GM12878 (cell line): ENCODE data around the gene POLD1. TPM values are rescaled to one million over a fixed set of nuclear protein-coding genes. Genes with fewer than 3 reads are reported as not detected.

ENCODE experiments used
- ATAC-seq: fragments of 200-7000 bp; cut with Tn5 transposase; 3 replicates; pipeline ENCODE4 v1.9.1; 2020; ENCODE audit warnings: mild to moderate bottlenecking, moderate library complexity
- BruUV-seq: library from RNA; stranded (reverse); fragments of 400-500 nt; replicated peaks from 2 replicates; lab custom pipeline; 2021; lab: Mats Ljungman, UMichigan
- CTCF ChIA-PET: fragments of 300-600 bp; sonication (Branson Sonifier 250); formaldehyde crosslinking; extraction: SDS; loops from one replicate; lab custom pipeline; 2021; ENCODE audit warnings: inconsistent platforms; lab: Yijun Ruan, JAX
- POLR2A ChIA-PET: fragments of 350-600 bp; formaldehyde crosslinking; extraction: SDS; loops from one replicate; lab custom pipeline; 2021; ENCODE audit warnings: inconsistent platforms; lab: Charles Lee
- RAD21 ChIA-PET: fragments of 300-600 bp; sonication (Branson Sonifier 250); formaldehyde crosslinking; loops from one replicate; lab custom pipeline; 2023; ENCODE audit warnings: antibody characterized with exemption; ENCODE audit not compliant: unreplicated experiment; lab: Charles Lee
- SMC1A ChIA-PET: fragments of 300-600 bp; sonication (Branson Sonifier 250); formaldehyde crosslinking; loops from one replicate; lab custom pipeline; 2023; ENCODE audit not compliant: unreplicated experiment, uncharacterized antibody; lab: Charles Lee
- DNase-seq: peaks from one replicate; pipeline ENCODE4 v3.0.0-alpha.2; 2011; ENCODE audit warnings: low read depth, low spot score
- FAIRE-seq: peaks from 3 replicates; lab custom pipeline; 2011; peaks lifted over from hg19 to GRCh38; lab: Jason Lieb, UNC
- H2AFZ ChIP-seq: 2 replicates; pipeline ENCODE4 v1.6.0; 2011; ENCODE audit warnings: low read depth, low read length, control low read depth; ENCODE audit not compliant: control insufficient read depth
- H3K27ac ChIP-seq: 2 replicates; pipeline ENCODE4 v1.5.1; 2011; ENCODE audit warnings: control low read depth; ENCODE audit not compliant: control insufficient read depth, insufficient read depth
- H3K27me3 ChIP-seq, 2 experiments: replicated peaks in 1 of 2; 2 replicates each; pipeline versions ENCODE4 v1.6.0 to v1.6.1; 2011; ENCODE audit warnings: low read length in 1 of 2; ENCODE audit not compliant: control insufficient read depth in 2 of 2, insufficient read depth in 2 of 2
- H3K36me3 ChIP-seq, 2 experiments: 2 replicates each; pipeline ENCODE4 v1.5.1; 2011; ENCODE audit warnings: low read length in 1 of 2; ENCODE audit not compliant: control insufficient read depth in 2 of 2, insufficient read depth in 2 of 2
- H3K4me1 ChIP-seq: 2 replicates; pipeline ENCODE4 v1.6.1; 2011; ENCODE audit warnings: mild to moderate bottlenecking, low read length, moderate library complexity, mixed read lengths; ENCODE audit not compliant: control insufficient read depth, insufficient read depth
- H3K4me2 ChIP-seq: 2 replicates; pipeline ENCODE4 v1.6.0; 2011; ENCODE audit warnings: control low read depth; ENCODE audit not compliant: control insufficient read depth, insufficient read depth
- H3K4me3 ChIP-seq: fragments of 200-600 bp; sonication (generic); 2 replicates; pipeline ENCODE4 v1.5.1; 2016
- H3K79me2 ChIP-seq: 2 replicates; pipeline ENCODE4 v1.6.0; 2011; ENCODE audit warnings: low read length; ENCODE audit not compliant: control insufficient read depth, insufficient read depth
- H3K9ac ChIP-seq: 2 replicates; pipeline ENCODE4 v1.8.0; 2011; ENCODE audit warnings: low read length, control low read depth, mixed read lengths; ENCODE audit not compliant: control insufficient read depth, insufficient read depth
- H3K9me3 ChIP-seq: replicated peaks from 3 replicates; pipeline ENCODE4 v1.5.1; 2011; ENCODE audit warnings: mild to moderate bottlenecking, low read length; ENCODE audit not compliant: control insufficient read depth, insufficient read depth
- H4K20me1 ChIP-seq: 2 replicates; pipeline ENCODE4 v1.6.0; 2011; ENCODE audit not compliant: control insufficient read depth, insufficient read depth
- BCLAF1 ChIP-seq: fragments of 450-650 bp; IDR thresholded peaks from 2 replicates; pipeline ENCODE4 v1.6.1; 2017; ENCODE audit warnings: antibody characterized with exemption, mild to moderate bottlenecking, moderate library complexity
- NFYB ChIP-seq: IDR thresholded peaks from 2 replicates; pipeline ENCODE4 v1.6.1; 2011; ENCODE audit warnings: low read depth, mild to moderate bottlenecking, low read length, improper control_type of control experiment, moderate library complexity; ENCODE audit not compliant: insufficient read depth
- NKRF ChIP-seq: fragments of 450-650 bp; conservative IDR thresholded peaks from 2 replicates; pipeline ENCODE4 v1.6.1; 2017; ENCODE audit warnings: mild to moderate bottlenecking, moderate library complexity
- POLR2A ChIP-seq: IDR thresholded peaks from 2 replicates; pipeline ENCODE4 v1.6.1; 2011; ENCODE audit warnings: low read depth, mild to moderate bottlenecking, low read length
- RELB ChIP-seq: fragments of 450-650 bp; IDR thresholded peaks from 2 replicates; pipeline ENCODE4 v1.6.1; 2017; ENCODE audit warnings: low read depth, mild to moderate bottlenecking, moderate library complexity
- TAF1 ChIP-seq: IDR thresholded peaks from 2 replicates; pipeline ENCODE4 v1.6.1; 2011; ENCODE audit warnings: mild to moderate bottlenecking, low read depth, low read length, borderline replicate concordance
- ZBTB4 ChIP-seq: fragments of 450-650 bp; formaldehyde crosslinking; IDR thresholded peaks from 2 replicates; pipeline ENCODE4 v1.4.0; 2022; ENCODE audit warnings: mild to moderate bottlenecking, moderate library complexity
- ZNF24 ChIP-seq: fragments of 450-650 bp; IDR thresholded peaks from 2 replicates; pipeline ENCODE4 v1.6.1; 2017; ENCODE audit warnings: antibody characterized with exemption, mild to moderate bottlenecking
- WGBS: methylation state at CpG from one replicate; pipeline ENCODE4 v1.1.6; 2016; ENCODE audit warnings: low lambda C conversion rate; ENCODE audit not compliant: insufficient replicate concordance, insufficient coverage; ENCODE audit errors: missing lambda C conversion rate; 5-methylcytosine and 5-hydroxymethylcytosine counted together
- in situ Hi-C: fragments of 300-500 bp; cut with MboI; formaldehyde crosslinking; loops from 9 replicates; pipeline ENCODE4 v1.14.3; 2018; ENCODE audit warnings: mixed read lengths
- intact Hi-C: fragments of 100-400 bp; cut with micrococcal nuclease; formaldehyde crosslinking; loops from one replicate; pipeline ENCODE4 v1.14.2; 2022; ENCODE audit not compliant: unreplicated experiment
- polyA plus RNA-seq, 11 experiments: library from polyadenylated mRNA; depleted of rRNA in 4 of 11; unstranded in 6 of 11; stranded (reverse) in 5 of 11; fragments of >200 nt; fragmentation: Nextera tagmentation in 4 of 11; fragmentation: Illumina TruSeq in 1 of 11; extraction: Ambion mirVana in 4 of 11; extraction: Trizol in 1 of 11; gene quantifications; 1 replicate in 1 of 11; 2 replicates in 10 of 11; pipeline versions ENCODE4 v1.2.1 to v1.2.3, GENCODE V29; 2011 to 2016; ENCODE audit warnings: inconsistent platforms in 2 of 11, missing spikeins in 2 of 11, low read depth in 1 of 11
- total RNA-seq, 4 experiments: library from RNA; depleted of rRNA in 3 of 4; stranded (reverse); fragments of >200 nt in 3 of 4; fragmentation: Illumina TruSeq in 1 of 4; extraction: Trizol in 1 of 4; gene quantifications; 2 replicates each; pipeline versions ENCODE4 v1.2.1 to v1.2.3, GENCODE V29; 2013 to 2021

POLD1 gene
- total and polyA plus RNA-seq, 10 of the 15 experiments (the other 5 are each of a cell fraction or from before 2014, with no cell fraction given): 0.76 to 165 (median 63.4) TPM

GRCh38 chr19:50451223-50451534 lies 67.0 kb downstream of the POLD1 start (continued):
- TF ChIP-seq BCLAF1 (no peak), POLR2A (no peak), ZBTB4 (CRISPR knock-in tag) (no peak), RELB (no peak)

GRCh38 chr19:50453243-50453642 lies 69.1 kb downstream of the POLD1 start:
- ChIA-PET CTCF (no interaction called here), RAD21 (no interaction called here)

More at GRCh38 chr19:50453243-50453642, 69.1 kb downstream of the POLD1 start:
- Histone ChIP-seq H3K4me2 (no peak overlapping the region), H3K4me1 (no peaks in the 10 kb centered on the region), H3K79me2 (no peaks in the 10 kb centered on the region), H3K27ac (no peak overlapping the region), H3K9ac (no peak overlapping the region), H4K20me1 (no peaks in the 10 kb centered on the region), H3K27me3 (no peaks in the 10 kb centered on the region), H3K4me3 (no peak overlapping the region), H3K9me3 (no peaks in the 10 kb centered on the region), H3K36me3 (no peaks in the 10 kb centered on the region), H2AFZ (no peak overlapping the region)
- no TSS peak for BruUV-seq
- ATAC-seq (no peak), DNase-seq (no peak), FAIRE-seq (no peak)
- TF ChIP-seq ZNF24 (no peak), NFYB (no peak), TAF1 (no peak), NKRF (no peak)
- SMC1A ChIA-PET: no interaction called here
- intact Hi-C loops (no loop called here), in situ Hi-C loops (no loop called here)
- 81% methylated on average over 3 of the region's 3 CpGs for WGBS
- POLR2A ChIA-PET: interaction anchor here (1.0 to 1.4 kb wide), 2 partner anchors 9 to 19 kb away, joined by 3 read pairs; no protein-coding TSS in a partner anchor
